Activated CD4-positive, alpha-beta T cell treated with anti-CD3 and anti-CD28 coated beads for 48 hours (primary cell): Measurements from ENCODE around the gene ETS2.
A peak's percentile ranks its signal among the peaks of the same experiment; 100 is the strongest.

Experiments
- DNase-seq: peaks from one replicate; pipeline ENCODE4 v3.0.0-alpha.2; 2020

The ETS2 gene

DNA sequence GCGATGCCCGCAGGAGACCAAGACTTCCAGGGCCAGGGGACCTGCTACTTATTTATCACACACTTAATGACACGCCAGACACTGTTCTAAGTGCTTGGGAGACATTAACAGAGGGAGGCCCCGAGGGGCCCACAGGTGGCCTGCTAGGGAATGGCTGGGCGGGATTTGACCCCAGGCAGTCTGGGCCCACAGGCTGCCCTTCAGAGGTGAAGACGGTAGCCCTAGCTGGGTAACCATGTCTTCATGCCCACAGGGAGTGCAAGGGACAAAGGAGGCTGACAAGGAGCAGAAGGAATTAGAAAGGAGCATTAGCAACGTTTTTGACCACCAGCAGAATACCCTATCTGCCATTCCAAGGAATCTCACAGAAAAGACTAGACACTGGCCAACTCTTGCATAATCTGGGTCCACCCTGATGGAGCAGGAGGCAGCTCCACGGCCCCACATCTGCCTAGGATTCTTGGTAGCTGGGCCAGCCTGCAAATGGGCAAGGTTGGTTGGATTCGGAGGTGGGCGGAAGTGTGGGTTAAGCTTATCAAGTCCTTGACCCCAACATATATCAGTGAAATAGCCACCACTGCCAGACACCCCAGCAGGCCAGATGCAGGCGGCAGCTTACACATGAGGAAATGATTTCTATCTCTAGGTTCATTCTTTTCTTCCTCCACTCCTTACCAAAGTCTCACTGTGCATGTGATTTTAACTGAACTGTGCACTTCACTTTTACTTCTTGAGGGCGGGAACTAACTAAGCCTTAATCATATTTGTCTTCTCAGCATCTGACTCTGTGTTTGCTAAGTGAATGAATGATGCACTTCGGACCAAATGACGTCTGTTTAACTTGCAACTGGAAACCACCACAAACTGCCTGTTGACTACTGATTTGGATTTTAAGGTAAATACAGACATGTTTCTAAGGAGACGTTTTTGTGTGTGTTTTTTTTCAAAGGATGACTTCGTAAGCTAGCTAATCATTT is 3.4 kb upstream of the ETS2 start:
- no peak for DNase-seq

GRCh38 chr21:38803075-38803660 is 2.6 kb upstream of the ETS2 start:
- no peak for DNase-seq

- DNase-seq: no peak
Measured at GRCh38 chr21:38804030-38804788, 1.5 kb upstream of the ETS2 start.

GRCh38 chr21:38804789-38805327 is 871 bp upstream of the ETS2 start:
- peak; percentile 59 for DNase-seq

- peak; percentile 48 for DNase-seq
Measured at GRCh38 chr21:38806153-38806941, 618 bp downstream of the ETS2 start.

DNA sequence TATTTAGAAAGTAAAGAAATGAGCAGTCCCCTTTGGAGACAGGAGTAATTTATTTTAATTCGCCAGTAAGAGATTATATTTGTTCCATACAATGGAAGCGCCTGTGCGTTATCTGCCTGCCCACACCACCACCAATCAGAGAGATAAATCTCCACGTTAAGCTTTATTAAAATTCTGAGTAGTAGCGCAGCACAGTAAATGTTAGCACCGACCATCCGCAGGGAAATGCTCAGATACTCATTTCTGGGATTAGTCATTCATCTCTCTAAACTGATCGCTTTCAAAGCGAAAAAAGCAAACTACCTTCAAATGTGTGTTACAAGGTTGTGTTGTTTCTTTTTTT is 1.2 kb downstream of the ETS2 start:
- peak; percentile 31 for DNase-seq

DNA sequence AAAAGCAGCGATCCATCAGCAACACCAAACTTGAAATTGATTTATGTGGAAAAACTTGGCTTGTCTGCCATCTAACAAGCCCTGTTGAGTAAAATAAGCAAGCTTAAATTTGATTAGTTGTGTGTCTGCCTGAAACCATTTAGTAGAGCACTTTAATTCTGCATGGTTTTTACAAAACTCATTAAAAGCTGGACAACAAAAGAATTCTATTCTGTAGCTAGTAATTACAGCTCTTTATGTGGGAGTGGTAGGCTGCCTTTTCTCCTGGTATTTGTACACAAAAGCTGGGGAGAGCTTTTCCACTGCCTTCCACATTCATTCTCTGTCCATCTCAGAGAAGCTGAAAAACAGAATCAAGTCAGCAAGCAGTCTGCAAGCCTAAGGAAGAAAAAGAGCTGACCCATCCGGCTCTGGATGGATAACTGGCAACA is 1.7 kb downstream of the ETS2 start:
- no peak for DNase-seq

DNA sequence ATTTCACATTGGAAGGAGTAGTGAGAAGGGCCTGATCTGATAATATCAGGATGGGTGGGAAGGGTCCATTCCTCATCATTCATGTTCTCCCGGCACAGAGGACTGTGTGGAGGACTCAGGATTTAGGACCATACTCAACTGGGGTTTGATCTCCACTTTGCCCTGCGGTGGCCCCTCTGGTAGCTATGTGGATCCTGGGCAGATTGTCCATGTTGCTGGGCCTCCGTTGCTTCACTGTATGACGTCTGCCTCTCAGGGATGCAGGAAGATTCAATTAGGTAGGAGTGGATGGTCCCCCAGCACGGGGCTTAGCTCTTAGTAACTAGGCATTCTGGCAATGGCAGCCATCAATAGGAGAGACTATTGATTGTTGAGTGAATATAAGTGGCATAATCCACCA is 2.3 kb downstream of the ETS2 start:
- no peak for DNase-seq

DNA sequence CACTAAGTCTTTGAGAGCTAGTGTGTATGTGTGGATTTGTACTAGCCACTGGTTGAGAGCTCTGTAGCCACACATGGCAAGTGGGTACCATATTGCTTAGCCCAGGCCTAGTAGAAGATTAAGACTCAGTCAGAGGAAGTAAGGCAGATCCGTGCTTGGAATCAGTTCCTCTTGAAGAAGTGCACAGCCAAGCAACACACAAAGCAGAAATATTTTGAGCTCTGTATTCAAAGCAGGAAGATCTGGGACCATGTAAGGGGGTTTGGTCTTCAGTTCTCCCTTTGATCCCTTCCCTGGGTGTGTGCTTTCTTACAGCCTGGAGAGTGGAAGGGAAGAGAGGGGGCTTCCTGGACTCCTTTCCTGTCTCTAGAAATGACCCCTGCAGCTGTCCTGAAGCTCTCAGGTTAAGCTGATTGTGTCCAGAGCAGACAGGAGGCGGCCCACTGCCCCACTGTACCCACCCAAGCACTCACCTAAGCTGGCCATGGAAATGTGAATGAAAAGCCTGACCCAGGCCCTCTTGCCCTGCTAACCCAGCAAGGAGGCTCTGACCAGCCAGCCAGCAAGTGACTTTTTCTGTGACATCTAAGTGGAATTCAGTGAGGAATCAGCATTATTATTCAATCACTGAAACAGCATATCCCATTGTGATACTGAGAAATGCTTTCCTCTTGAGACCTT is 3.6 kb downstream of the ETS2 start:
- DNase-seq: no peak

GRCh38 chr21:38810034-38810825 is 4.5 kb downstream of the ETS2 start:
- no peak for DNase-seq

DNA sequence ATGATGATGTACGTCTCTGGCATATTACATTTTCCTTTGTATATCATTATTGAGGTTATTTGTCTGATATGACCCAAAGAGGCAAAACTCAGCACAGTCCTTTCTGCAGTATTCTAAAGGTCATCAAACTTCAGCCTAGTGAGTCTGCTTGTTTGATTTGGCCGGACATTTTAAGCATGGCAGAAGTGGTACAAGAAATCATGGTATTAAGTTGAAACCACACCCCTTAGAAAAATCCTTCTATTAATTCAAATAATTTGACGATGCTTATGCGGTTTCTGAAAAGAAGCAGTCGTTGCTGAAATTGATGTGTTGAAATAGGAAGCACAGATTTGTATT is 5.1 kb downstream of the ETS2 start:
- DNase-seq: no peak

DNA sequence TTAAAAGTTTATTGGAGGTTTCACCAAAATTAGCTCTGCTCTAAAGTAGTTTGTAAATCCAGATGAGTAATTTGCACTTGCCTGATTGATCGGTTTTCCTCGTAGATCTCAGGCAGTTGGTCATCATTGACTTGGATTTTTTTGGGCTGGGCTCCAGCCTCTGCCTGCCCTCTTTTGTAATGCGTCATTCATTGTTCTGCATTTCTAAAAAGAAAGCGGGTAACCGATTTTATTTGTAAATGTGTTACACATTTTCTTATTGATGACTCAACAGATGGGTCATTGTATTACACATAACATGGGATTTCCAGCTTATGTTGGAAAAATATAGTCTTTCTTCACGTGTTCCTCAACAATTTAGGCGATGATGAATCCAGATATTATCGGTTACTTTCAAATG is 5.5 kb downstream of the ETS2 start:
- no peak for DNase-seq

GRCh38 chr21:38813143-38813542 is 7.4 kb downstream of the ETS2 start:
- DNase-seq: no peak

DNA sequence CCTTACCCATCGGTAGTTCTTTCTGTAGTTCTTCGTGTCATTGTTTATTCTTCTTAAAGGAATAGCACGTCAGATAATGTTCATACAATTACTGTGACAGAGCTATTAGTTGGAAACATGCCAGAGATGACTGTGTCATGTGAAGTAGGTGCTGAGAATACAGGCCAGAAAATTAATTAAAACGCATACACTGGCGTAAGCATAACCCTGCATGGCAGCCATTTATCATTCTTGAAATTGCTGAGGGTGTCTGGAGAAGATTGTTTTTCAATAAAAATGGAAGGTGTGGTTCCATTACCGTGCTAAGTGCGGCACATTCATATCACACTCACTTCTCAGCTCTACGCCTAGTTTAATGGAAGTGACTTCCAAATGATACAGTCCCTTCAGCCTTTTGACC is 7.8 kb downstream of the ETS2 start:
- no peak for DNase-seq

- no peak for DNase-seq
Measured at GRCh38 chr21:38814126-38815059, 8.7 kb downstream of the ETS2 start.

GRCh38 chr21:38815060-38815405 is 9.3 kb downstream of the ETS2 start:
- no peak for DNase-seq

- DNase-seq: no peak
Measured at GRCh38 chr21:38816400-38816977, 10.8 kb downstream of the ETS2 start.

- no peak for DNase-seq
Measured at GRCh38 chr21:38817371-38818324, 11.9 kb downstream of the ETS2 start.

DNA sequence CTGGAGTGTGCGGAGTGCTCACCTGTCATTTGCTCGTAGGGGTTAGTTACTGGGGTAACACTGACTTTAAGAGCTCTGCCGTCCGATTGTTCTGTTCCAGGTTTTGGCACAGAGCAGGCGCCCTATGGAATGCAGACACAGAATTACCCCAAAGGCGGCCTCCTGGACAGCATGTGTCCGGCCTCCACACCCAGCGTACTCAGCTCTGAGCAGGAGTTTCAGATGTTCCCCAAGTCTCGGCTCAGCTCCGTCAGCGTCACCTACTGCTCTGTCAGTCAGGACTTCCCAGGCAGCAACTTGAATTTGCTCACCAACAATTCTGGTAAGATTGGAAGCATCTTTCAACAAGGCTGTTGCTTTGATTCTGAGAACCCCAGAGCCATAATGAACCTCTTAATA is 12.6 kb downstream of the ETS2 start:
- no peak for DNase-seq
